Epidermal melanocyte (primary cell): ENCODE data around the gene LIPC.

Experiments
- DNase-seq: peaks from one replicate; pipeline ENCODE4 v3.0.0; 2011; ENCODE audit warnings: low spot score; ENCODE audit not compliant: insufficient read length

The LIPC gene

GRCh38 chr15:58433597-58434333, 2.0 kb downstream of the LIPC start:
- no peak for DNase-seq

DNA sequence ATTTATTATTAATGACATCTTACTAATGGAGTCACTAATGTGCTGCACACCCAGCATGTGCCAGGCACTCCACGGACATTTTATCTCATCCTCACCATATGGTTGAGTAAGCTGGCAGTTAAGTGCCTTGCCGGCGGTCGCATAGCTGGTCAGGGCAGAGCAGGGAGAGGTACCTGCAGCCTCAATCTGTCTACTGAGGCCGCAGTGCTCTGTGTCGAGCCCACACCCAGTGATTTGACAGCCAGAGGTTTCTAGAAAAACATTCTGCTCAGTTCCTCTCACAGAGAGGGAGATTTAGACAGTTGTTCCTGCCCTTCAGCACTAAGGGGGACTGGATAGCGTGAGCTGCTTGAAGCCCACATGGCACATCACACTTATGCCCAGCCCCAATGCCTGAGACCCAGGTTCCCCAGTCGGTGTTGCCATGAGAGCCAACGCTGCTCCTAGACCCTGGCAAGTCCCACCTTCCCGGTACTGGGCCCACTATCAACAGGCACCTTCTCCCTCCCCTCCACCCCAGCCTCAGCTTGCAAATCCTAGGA, 2.6 kb downstream of the LIPC start:
- no peak for DNase-seq

GRCh38 chr15:58436552-58436951, 4.8 kb downstream of the LIPC start:
- DNase-seq = no peak

GRCh38 chr15:58437531-58438105, 5.8 kb downstream of the LIPC start:
- no peak for DNase-seq

DNA sequence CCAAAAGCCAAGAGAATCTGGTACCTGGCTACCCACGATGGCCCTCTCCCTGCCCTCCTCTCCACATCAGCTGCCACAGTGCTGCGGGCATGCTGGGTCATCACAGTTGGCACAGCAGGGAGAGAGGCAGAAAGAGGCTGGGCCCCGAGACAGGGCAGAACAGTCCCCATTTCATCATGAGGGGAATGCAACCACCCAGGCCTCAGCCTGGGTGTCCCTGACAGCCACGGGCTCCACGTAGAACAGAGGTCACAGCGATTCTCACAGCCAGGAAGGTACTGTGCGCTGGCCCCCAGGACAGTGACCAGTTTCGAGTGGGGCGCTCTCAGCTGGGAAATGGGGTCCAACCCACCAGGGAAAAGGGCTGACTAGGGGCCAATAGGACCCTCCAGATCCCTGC, 6.3 kb downstream of the LIPC start:
- DNase-seq = no peak

DNA sequence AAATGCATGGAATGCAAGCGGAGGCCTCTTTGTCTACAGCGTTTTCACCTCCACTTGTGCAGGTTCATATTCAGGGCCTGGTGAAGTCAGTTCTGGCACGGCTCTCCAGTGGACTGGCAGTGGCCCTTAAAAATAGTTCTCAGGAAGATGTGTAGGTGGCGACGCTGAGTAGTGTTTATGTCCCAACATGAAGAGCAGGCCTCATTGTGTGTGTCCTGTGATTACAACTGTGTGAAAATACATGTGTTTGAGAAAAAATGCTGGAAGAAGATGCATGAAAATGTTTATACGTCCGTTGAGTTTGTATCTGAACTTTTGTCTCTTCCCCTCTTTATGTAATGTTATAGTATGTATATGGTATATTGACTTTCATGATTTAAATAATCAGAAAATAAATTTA, 7.2 kb downstream of the LIPC start:
- no peak for DNase-seq

GRCh38 chr15:58440158-58440910, 8.5 kb downstream of the LIPC start:
- no peak for DNase-seq

GRCh38 chr15:58440922-58441321, 9.1 kb downstream of the LIPC start:
- no peak for DNase-seq

DNA sequence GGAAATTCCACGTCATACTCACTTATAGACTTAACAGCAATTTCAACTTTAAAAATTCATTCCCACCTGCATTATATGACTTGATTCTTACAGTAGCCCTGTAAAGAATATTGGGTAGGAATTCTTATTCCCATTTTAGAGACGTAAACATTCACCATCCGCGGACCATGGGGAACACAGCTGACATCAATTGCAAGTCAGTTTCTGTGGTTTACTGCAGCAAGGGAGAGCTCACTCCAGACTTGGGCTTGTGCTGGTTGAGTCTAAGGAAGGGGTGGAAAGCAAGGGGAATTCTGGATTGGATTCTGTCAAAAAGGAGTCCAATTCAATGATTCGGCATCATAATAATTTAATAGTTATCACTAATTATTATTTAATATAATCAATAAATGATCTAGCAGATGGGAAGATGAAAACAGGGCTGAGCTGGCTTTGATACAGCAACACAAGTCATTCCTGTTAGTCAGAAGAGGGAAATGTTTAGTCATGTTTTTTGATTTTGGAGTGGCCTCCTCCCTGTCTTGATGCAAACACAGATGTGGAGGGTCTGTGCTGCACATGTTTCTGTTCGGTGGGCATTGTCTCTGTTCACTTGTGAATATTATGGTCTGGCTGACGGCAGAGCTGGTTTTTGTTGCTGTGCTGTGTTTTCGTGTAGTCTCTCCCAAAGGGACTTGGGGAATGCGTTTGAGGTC, 9.7 kb downstream of the LIPC start:
- DNase-seq = peak; percentile 34

- DNase-seq = no peak
These were observed 10.3 kb downstream of the LIPC start for GRCh38 chr15:58442122-58442521.

- DNase-seq = no peak
These were observed 11.5 kb downstream of the LIPC start for GRCh38 chr15:58443308-58443707.

- no peak for DNase-seq
These were observed 12.3 kb downstream of the LIPC start for GRCh38 chr15:58444056-58444455.

- no peak for DNase-seq
These were observed 13.0 kb downstream of the LIPC start for GRCh38 chr15:58444658-58445332.

DNA sequence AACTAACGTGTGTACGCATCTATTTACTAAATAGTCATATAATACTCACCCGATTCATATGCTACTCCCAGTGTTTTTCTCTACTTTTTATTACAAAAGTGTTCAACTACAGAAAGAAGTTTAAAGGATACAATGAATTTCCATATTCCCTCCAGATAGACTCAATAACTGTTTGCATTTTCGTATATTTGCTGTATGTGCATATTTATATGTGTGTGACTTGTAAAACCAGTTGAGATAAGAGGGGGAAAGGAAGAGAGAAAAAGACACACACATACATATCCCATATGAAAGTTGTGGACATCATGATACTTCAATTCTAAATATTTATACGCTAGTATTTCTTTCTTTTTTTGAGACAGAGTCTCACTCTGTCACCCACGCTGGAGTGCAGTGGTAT, 14.1 kb downstream of the LIPC start:
- no peak for DNase-seq

DNA sequence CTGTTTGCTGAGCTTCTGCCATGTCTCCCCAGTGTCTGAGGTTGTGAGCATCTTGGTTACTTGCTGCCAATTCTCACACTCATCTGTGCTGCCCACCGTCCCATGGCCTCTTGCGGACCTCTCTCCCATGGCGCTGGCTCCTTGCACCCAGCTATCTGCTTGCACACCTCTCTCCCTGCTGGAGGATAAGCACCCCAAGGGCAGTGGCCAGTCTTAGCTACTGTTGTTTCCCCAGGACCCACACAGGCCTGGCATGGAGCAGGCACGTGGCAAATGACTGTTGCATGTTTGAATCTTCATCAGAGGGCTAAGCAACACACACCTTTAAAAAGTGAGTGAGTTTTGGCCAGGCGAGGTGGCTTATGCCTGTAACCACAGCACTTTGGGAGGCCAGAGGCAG, 14.7 kb downstream of the LIPC start:
- DNase-seq = no peak

GRCh38 chr15:58447271-58448010, 15.7 kb downstream of the LIPC start:
- peak; percentile 54 for DNase-seq

DNA sequence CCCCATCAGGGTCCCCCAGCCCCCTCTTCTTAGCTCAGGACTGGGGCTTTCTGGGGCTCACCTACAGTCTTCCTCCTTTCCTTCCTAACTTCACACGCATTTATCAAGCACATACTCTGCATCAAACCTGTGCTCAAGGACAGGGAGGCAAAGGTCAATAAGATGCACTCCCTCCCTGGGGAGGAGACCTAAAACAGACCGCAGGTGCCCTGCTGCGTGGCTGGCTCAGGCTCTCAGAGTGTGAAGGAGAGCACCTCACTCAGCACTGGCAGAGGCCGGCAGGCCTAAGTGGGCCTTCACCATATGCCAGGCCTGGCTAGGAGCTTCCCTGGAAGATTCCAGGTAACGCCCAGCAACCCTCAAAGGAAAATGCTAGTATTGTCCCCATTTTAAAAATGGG, 16.5 kb downstream of the LIPC start:
- DNase-seq = no peak

DNA sequence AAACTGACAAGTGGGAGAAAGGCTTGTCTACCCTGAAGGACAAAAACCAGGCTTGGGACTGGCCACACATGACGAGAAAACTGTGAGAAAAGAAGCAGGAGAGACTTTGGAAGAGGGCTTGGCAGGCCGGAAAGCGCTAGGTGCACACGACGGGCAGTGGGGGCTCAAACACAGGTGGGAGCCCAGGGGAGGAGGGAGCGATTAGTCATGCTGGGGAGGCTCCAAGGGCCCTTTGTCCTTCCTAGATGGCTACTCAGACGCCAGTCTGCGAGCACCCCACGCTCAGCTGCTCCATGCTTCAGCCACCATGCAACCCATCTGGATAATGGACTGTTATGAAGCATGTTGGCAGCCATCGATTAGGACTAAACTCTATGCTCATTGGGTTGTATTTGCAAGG, 17.1 kb downstream of the LIPC start:
- DNase-seq = no peak

DNA sequence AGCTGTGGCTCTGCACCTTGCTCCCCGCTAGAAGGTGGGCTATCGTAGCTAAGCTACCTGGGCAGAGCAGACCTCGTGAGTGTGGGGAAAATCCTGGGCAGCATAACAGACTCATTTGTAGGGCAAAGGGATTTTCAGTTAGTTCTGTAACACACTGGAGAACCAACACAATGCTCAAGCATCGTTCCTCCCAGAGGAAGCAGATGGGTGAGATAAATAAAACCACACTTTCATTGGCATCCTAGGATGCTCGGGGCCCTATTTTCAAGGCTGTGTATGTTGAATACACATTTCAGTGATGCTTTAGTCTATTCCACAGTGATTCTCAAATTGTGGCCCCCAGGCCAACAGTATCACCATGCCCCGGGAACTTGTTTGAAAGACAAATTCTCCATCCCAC, 20.0 kb downstream of the LIPC start:
- DNase-seq = no peak

- DNase-seq = no peak
These were observed 21.0 kb downstream of the LIPC start for GRCh38 chr15:58452775-58453174.
